Transverse colon (tissue), 4 donors: ENCODE results near the gene KLF1. TPM values are rescaled to one million over a fixed set of nuclear protein-coding genes. Genes with fewer than 3 reads are reported as not detected.

ENCODE experiments used
- DNase-seq: peaks from one replicate; pipeline ENCODE4 v3.0.0-alpha.2; 2019
- H3K27ac ChIP-seq, 4 donors: fragments of 200-600 bp; sonication (generic); 2 replicates each; pipeline ENCODE4 v1.5.1; 2016 to 2018; ENCODE audit warnings: inconsistent platforms in 4 of 4
- H3K27me3 ChIP-seq: fragments of 200-600 bp; sonication (generic); 2 replicates; pipeline ENCODE4 v1.5.1; 2017; ENCODE audit warnings: inconsistent platforms
- H3K36me3 ChIP-seq, 4 donors: fragments of 200-600 bp; sonication (generic); 2 replicates each; pipeline ENCODE4 v1.5.1; 2017 to 2019; ENCODE audit warnings: inconsistent platforms in 4 of 4
- H3K4me1 ChIP-seq, 4 donors: fragments of 200-600 bp; sonication (generic); 2 replicates each; pipeline ENCODE4 v1.5.1; 2017 to 2020; ENCODE audit warnings: inconsistent platforms in 4 of 4
- H3K4me3 ChIP-seq, 4 donors: fragments of 200-600 bp; sonication (generic); 1 replicate in 1 of 4; 2 replicates in 3 of 4; pipeline versions ENCODE4 v1.5.1 to v1.6.1; 2017 to 2019; ENCODE audit warnings: inconsistent platforms in 4 of 4
- H3K9me3 ChIP-seq, 2 donors: fragments of 200-600 bp; sonication (generic); 2 replicates each; pipeline ENCODE4 v1.5.1; 2017 to 2019; ENCODE audit warnings: inconsistent platforms in 2 of 2
- CTCF ChIP-seq, 5 experiments: fragments of 200-600 bp in 3 of 5; fragments of 450-650 bp in 2 of 5; sonication (generic) in 3 of 5; IDR thresholded peaks; 1 replicate in 2 of 5; 2 replicates in 3 of 5; pipeline ENCODE4 v1.5.1; 2016 to 2017; ENCODE audit warnings: antibody characterized with exemption in 5 of 5, inconsistent platforms in 3 of 5, mild to moderate bottlenecking in 2 of 5, moderate library complexity in 1 of 5
- EP300 ChIP-seq: sonication (generic); formaldehyde crosslinking; IDR thresholded peaks from one replicate; pipeline ENCODE4 v1.6.1; 2017; ENCODE audit warnings: antibody characterized with exemption, low read depth
- POLR2A ChIP-seq: fragments of 450-650 bp; IDR thresholded peaks from one replicate; pipeline ENCODE4 v1.6.1; 2016; ENCODE audit warnings: antibody characterized with exemption, mild to moderate bottlenecking, moderate library complexity
- POLR2AphosphoS5 ChIP-seq, 3 donors: sonication (generic); formaldehyde crosslinking; IDR thresholded peaks; one replicate each; pipeline ENCODE4 v1.6.1; 2016; ENCODE audit warnings: antibody characterized with exemption in 3 of 3
- WGBS, 2 donors: methylation state at CpG; one replicate each; pipeline ENCODE4 v1.1.5; 2018; ENCODE audit warnings: low coverage in 1 of 2; 5-methylcytosine and 5-hydroxymethylcytosine counted together
- in situ Hi-C, 4 donors: fragments of 200-750 bp; cut with MboI; loops; one replicate each; pipeline versions ENCODE4 v1.15.0 to v1.15.1; 2017; ENCODE audit warnings: low sequenced_read_pairs in 3 of 4, low pct_ligation_motif_present in 1 of 4, low pct_unique_long_range_greater_than_20kb in 1 of 4
- intact Hi-C: fragments of 100-400 bp; cut with DNase I; formaldehyde crosslinking; loops from one replicate; pipeline ENCODE4 v1.15.1; 2023; ENCODE audit warnings: low total_unique reads
- total RNA-seq, 4 donors: library from RNA; depleted of rRNA; stranded (reverse); fragments of >200 nt; gene quantifications; one replicate each; pipeline ENCODE4 v1.1.0, GENCODE V29; 2016

The KLF1 gene
- total RNA-seq, 4 donors from 2014 or later = 0.32 TPM; not detected in 3

- no peak for TF ChIP-seq EP300
- no peak for TF ChIP-seq POLR2A
- intact Hi-C loops (no loop called here), in situ Hi-C loops (no loop called here)
- Histone ChIP-seq H3K4me1 (peaks cover 5 to 17% (median 14%) of the 10 kb centered on the region in 4 donors), H3K27me3 (no peaks in the 10 kb centered on the region), H3K9me3 (no peaks in the 10 kb centered on the region), H3K36me3 (no peaks in the 10 kb centered on the region), H3K4me3 (no peak overlapping the region), H3K27ac (no peak overlapping the region)
- 73 to 100% methylated on average over 1 to 3 of the region's 3 CpGs for WGBS, 2 donors
- DNase-seq = no peak
Measured at GRCh38 chr19:12871681-12872080, 15.3 kb downstream of the KLF1 start.

DNA sequence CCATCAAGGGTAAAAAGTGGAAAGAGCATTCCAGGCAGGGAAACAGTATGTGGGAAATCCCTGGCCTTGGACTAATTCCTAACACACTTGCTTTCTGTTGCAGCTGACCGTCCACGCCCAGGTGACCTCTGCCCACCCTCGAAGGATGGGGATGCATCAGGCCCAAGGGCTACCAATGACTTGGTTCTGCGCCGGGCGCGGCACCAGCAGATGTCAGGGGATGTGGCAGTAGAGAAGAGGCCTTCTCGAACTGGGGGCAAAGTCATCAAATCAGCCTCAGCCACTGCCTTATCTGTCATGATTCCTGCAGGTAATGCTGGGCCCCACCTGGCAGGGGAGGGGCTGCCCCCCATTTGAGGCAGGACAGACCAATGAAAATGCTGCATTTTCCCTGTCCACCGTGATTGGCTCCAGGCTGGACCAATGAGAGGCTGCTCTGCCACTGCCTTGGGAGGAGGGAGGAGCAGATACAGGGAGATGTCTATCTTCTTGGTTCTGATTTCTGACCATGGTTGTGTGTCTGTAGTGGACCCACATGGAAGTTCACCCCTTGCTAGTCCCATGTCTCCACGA is 18.4 kb downstream of the KLF1 start:
- no peak for DNase-seq
- H3K27me3 ChIP-seq = no peaks in the 10 kb centered on the region
- 92% methylated on average over 9 of the region's 10 CpGs; no CpG with 5 or more reads in 1 of the 2 donors for WGBS, 2 donors
- peaks cover 5 to 15% (median 13%) of the 10 kb centered on the region in 4 donors for H3K4me1 ChIP-seq
- no peak overlapping the region for H3K27ac ChIP-seq
- no peak overlapping the region for H3K4me3 ChIP-seq
- H3K9me3 ChIP-seq = no peaks in the 10 kb centered on the region
- intact Hi-C loops (no loop called here), in situ Hi-C loops (no loop called here)
- H3K36me3 ChIP-seq = no peaks in the 10 kb centered on the region
- TF ChIP-seq CTCF (IDR thresholded peaks at IDR 0.05) (no peak), POLR2AphosphoS5 (IDR thresholded peaks at IDR 0.05) (no peak), EP300 (no peak)

GRCh38 chr19:12867120-12868099 is 19.6 kb downstream of the KLF1 start:
- Histone ChIP-seq H3K4me3 (peak overlapping the region; percentile 14 to 53 (median 42)), H3K27ac (peak overlapping the region in 2 of 4 donors; percentile 1 to 49), H3K4me1 (peaks cover 5 to 12% (median 10%) of the 10 kb centered on the region in 4 donors), H3K9me3 (no peaks in the 10 kb centered on the region), H3K27me3 (no peaks in the 10 kb centered on the region), H3K36me3 (no peaks in the 10 kb centered on the region)
- no peak for TF ChIP-seq EP300
- TF ChIP-seq POLR2AphosphoS5 (IDR thresholded peaks at IDR 0.05) = no peak
- TF ChIP-seq POLR2A = no peak
- TF ChIP-seq CTCF (IDR thresholded peaks at IDR 0.05) = no peak
- DNase-seq = peak; percentile 76
- in situ Hi-C loops = no loop called here
- intact Hi-C loops = no loop called here
- WGBS, 2 donors = 8 to 16% methylated on average over 7 to 41 of the region's 51 CpGs

DNA sequence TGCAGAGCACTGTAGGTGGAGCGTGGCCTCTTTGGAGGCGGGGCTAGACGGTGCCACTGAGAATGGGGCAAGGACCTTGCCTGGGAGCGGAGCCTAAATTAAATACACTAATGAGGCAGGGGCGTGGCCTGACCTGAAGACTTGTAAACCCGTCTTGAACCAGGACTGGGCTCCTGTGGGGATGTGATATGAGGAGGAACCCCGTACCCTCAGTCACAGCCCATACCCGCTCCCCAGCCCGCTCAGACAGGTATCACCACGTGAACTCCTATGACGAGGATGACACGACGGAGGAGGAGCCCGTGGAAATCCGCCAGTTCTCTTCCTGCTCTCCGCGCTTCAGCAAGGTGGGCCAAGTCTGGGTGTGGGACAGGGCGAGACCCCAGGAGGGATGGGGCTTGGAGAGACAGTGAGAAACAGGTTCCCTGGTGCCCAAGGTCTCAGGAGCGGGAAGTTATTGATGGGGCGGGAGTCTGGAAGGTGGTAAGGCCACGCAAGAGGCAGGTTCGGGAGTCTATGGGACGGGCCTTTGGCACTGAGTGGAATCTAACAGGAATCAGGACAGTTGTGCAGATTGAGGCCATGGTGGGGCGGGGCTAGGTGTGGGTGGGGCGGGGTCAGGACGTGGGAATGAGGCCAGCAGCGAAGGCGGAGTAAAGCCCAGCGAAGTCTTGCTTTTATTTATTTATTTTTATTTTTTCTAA is 20.4 kb downstream of the KLF1 start:
- Histone ChIP-seq H3K9me3 (no peaks in the 10 kb centered on the region), H3K36me3 (no peaks in the 10 kb centered on the region), H3K4me3 (no peak overlapping the region), H3K27ac (peak overlapping the region in 1 of 4 donors; percentile 49), H3K27me3 (no peaks in the 10 kb centered on the region), H3K4me1 (peaks cover 5 to 12% (median 10%) of the 10 kb centered on the region in 4 donors)
- intact Hi-C loops = no loop called here
- 76 to 80% methylated on average over 5 to 29 of the region's 29 CpGs for WGBS, 2 donors
- in situ Hi-C loops = no loop called here
- no peak for DNase-seq
- TF ChIP-seq CTCF (IDR thresholded peaks at IDR 0.05) (no peak), EP300 (no peak), POLR2AphosphoS5 (IDR thresholded peaks at IDR 0.05) (no peak), POLR2A (no peak)
